CD4-positive, alpha-beta T cell treated with Interleukin-2 at 100 ng/mL for 4 hours (primary cell): ENCODE measurements around the gene PRKAG2.

Source experiments
- DNase-seq: peaks from one replicate; pipeline ENCODE4 v3.0.0-alpha.2; 2020; ENCODE audit warnings: low spot score

PRKAG2 gene

DNA sequence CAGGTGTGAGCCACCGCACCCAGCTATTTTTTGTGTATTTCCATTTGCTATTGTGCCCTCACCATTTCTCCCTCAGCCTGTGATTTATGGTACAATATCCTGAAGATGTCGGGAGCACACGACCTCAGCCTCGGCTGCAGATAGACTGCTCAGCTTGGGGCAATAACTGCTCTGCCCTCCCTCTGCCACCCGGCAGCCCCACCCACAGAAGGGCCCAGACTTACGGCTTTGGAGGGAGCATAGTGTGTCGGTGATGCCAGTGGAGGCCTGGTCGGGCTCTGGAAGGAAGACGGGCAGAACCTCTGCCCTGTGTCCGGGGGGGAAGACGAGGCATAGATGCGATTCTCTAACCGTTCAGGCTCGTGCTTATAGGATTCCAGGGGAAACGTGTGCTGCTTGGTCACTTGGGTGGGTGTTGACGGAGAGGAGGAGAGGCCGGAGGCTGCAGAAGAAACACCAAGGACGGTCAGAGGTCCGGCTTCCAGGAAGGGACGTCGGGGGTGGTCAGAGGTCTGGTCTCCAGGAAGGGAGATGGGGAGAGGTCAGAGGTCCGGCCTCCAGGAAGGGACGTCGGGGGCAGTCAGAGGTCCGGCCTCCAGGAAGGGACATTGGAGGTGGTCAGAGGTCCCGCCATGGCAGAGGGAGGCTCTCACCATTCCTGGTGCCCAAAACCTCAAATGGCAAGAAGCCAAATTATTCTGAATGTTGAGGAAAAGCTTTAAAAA lies 201.6 kb downstream of the PRKAG2 start:
- DNase-seq = no peak

DNA sequence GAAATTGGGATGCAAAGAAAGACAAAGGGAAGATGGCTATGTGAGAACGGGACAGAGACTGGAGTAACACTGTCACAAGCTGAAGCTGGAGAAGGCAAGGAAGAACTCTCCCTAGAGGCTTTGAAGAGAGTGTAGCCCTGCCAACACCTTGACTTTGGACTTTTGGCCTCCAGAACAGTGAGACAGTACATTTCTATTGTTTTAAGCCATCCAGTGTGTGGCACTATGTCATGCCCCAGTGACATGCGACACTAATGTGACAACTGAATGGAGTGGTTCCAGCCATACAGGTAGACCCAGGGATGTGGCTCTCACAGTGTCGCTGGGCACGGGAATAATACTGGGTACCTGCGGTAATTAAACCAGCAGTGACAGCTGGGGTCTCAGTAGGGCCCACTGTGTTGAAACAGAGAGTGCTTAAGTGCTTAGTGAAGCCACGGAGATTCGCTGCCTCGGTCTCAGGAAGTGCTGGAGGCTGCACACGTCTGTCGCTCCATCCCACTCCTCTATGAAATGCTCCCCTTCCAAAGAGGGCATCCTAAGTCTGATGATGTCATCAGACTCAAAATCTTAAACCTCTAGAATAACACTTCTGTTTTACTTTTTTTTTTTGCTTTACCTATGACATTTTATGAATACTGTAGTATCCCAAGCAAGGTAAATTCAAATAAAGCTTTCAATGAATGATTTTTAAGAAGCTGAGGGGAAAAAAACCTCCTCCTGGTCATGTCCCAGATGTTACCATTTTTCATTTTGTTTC lies 202.6 kb downstream of the PRKAG2 start:
- DNase-seq = no peak

DNA sequence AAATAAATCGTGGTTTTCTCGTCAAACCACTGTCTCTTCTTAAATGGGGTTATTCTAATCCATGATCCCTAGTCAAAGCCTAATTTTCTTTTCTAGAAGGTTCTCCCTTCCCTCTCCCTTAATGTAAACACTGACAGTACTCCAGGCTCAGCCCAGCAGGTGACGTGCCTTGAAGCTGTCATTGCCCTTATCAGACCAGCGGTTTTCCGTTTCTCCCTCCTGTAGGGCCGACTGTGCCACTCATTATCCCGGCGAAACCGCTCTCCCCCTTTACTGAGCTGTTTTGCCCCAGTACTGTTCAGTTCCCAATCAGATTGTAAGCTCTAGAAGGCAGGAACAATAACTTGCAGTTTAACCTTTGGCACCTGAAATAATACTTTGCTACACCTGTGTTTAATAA lies 203.7 kb downstream of the PRKAG2 start:
- no peak for DNase-seq

DNA sequence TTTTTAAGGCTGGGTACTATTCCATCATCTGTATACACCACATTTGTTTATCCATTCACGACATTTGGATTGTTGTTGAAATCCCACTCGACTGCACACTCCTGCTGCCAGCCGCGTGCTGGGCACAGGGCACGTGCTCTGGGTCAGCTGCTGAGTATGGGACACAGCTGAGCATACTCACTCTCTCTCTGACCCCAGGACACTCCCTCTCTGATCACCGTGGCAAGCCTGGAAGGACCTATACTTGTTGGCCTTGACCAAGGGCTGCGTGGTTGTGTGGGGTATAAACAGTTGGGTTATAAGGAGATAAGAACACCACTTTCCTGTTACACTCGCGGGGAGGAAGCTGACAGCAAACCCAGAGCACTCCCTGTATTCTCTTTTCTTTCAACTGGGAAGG lies 204.2 kb downstream of the PRKAG2 start:
- no peak for DNase-seq

DNA sequence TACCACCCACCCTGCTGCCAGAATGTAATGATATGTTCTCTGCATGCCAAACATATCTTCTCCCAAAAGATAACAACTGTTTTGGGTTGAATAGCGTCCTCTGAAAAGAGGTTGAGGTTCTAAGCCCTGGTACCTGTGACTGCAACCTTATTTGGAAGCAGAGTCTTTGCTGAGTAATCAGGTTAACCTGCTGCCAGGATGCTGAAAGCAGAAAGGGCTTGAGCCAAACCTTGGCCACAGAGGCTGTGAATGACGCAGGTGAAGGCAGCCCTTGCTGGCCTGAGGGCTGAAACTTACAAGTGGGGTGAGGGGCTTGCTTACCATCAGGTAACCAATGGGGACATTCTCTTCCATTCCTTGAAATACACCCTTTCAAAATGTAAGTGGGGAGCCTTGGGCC lies 205.4 kb downstream of the PRKAG2 start:
- no peak for DNase-seq

DNA sequence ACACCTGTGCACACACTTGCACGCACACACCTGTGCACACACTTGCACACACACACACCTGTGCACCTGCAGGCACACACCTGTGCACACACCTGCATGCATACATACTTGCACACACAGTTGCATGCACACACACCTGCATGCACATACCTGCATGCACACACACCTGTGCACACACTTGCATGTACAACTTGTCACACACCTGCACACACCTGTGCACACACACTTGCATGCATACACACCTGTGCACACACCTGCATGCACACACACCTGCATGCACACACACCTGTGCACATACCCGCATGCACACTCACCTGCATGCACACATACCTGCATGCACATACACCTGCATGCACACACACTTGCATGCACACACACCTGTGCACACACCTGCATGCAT lies 207.2 kb downstream of the PRKAG2 start:
- no peak for DNase-seq

DNA sequence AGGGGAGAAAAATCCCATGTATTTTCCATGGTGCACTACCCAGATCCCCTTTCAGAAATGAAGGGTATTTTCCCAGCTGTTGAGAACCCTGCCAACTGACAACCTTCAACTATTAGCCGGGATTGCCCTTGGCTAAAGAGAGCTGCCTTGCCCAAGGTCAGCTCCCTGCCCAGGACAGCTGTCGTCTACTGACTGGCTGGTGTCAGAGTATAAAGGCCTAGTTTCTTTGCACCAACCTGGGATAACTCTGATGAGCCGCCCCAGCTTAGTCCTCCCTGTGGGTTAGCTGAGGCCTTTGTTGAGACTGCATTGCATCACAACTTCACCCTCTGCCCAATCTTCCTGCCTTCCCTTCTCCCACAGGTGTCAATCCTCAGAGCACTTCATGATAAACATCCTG lies 210.0 kb downstream of the PRKAG2 start:
- no peak for DNase-seq

DNA sequence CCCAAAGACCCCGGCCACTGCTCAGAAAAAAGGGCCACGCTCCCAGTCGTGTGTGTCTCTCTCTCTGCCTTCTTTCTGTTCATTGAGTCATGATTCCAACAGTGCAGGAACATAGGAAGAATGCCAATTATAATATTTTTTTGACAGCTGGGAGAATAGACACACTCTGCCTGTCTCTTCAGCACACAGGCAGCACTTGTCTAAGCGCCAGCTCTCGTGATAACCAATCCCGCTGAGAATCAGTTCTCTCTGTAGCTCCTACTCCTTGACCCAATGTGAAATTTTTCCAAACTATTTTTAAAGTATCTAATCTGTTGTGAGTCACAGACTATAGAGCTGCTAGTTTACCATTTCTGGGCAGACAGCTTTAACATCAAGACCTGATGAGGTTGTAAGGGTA lies 211.5 kb downstream of the PRKAG2 start:
- DNase-seq = no peak

DNA sequence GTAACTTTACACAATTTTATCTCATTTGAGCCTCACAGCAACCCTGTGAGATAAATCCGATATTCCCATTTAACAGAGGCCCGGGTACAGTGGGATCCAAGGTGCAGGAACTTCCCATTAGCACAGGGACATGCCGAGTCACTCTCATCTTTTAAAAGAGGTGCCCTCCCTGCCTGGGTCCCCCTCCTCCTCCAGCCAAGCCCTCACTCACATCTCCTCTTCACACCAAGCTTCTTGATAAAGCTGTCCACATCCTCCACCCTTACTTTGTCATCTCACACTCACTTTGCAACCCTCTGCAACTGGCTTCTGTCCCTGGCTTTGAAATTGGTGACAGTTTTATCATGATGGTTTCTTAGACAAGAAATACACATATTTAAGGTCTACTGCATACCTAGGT lies 212.6 kb downstream of the PRKAG2 start:
- no peak for DNase-seq

DNA sequence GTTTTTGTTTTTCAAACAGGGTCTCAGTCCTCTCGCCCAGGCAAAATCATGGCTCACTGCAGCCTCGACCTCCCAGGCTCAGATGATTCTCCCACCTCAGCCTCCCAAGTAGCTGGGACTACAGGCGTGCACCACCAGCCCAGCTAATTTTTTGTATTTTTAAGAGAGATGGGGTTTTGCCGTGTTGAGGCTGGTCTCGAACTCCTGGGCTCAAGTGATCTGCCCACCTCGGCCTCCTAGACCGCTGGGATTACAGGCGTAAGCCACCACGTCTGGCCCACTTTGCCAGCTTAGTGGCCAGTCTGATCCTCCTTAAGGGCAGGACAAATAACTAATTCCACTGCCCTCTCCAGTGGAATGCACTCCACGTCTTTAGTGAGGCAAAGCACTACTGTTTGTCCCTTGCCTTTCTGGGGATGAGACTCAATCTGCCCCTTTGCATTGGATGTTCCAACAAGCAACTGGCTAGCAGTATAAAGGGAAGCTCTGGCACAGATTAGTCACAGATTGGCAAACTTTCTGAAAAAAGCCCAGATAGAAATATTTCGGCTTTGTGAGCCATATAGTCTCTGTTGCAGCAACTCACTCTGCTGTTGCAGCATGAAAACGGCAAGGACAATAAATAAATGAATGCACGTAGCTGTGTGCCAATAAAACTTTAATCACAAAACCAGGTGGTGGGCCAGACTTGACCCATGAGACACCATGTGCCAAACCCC lies 213.4 kb downstream of the PRKAG2 start:
- DNase-seq = no peak

DNA sequence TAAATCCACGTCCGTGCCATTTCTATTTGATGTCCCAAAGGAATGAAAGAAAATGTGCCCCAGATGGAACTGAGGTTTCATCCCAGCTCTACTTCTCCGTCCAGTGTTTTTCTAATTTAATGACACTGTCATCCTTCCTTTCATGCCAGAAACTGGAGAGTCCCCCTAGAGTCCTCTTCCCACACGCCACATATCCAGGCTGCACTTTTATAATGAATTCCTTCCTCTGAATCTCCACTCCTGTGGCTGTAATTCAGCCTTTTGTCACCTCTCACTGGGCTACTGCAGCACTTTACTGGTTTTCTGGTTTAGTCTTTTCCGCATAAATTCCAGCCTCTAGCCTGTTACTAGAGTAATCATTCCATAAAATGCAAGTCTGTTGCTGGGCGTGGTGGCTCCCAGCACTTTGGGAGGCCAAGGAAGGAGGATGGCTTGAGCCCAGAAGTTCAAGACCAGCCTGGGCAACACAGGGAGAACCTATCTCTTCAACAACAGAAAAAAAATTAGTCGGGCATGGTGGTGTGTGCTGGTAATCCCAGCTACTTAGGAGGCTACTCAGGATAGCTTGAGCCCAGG lies 214.6 kb downstream of the PRKAG2 start:
- DNase-seq = no peak

DNA sequence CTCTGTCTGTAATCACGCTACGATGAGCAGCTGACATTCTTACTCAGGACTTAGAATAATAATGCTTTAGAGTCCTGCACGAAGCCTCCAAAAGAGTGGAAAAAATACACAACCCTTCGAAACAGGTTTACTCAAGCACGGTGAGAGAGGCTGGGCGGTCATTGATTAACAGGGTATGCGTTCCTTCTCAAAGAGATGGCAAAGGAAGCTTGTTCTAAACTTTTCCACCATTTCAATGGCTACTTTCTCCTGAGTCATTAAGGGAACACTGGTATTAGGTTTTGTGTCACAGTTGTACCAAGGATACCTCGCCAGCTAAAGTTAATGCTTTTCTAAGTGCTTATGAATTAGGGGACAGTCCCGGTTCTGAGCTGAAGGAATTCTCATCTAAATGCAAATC lies 215.3 kb downstream of the PRKAG2 start:
- DNase-seq = no peak

DNA sequence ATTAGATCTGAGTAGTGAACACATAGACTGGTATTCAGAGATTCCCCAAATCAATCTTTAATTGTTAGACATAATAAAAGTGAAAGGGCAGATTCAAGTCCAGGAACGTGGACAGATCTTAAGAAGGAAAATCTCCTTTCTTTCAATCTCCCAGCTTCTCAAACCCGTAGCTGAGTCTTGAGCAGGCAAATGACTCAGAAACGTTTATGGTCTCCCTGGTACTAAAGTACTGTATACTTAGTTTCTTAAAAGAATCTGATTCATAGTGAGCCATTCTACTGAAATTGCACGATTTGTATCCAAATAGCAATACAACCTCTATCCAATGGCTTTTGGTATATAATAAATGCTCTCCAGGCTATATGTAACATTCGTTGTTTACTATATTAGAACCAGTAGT lies 216.8 kb downstream of the PRKAG2 start:
- no peak for DNase-seq

DNA sequence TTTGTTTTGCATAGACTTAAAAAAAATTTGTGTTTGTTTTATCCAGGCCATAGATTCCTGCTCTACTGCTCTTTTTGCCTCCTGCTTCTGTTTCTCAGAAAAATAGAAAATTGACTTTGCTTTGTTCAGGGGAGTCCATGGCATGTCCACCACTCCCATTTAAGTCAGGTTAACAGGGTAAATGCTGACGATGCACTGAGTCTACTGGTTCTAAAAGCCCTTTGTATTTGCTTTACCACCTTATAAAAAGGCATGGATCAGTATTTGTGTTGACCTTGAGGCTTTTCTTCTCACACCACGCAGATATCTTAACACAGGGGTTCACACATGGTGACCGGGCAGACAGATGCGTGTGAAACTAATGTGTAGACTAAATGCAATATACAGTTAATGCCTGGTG lies 217.7 kb downstream of the PRKAG2 start:
- no peak for DNase-seq

DNA sequence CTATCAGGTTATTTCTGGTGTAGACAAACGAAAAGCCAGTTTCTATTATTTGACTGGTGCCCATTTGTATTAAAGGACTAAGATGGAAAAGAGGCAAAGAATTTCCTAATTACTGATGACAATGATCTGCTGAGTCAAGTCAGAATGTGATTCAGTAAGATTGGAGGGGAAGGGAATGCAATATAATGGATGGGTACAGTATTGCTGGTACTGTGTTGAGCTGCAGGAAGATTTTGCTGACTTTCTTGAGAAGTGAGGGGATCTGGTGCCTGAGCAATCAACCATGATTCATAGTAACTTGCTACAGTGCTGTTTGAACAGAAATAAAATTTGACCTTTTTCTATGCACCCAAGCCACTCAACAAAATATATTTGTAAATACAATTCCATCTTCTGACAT lies 218.1 kb downstream of the PRKAG2 start:
- no peak for DNase-seq

DNA sequence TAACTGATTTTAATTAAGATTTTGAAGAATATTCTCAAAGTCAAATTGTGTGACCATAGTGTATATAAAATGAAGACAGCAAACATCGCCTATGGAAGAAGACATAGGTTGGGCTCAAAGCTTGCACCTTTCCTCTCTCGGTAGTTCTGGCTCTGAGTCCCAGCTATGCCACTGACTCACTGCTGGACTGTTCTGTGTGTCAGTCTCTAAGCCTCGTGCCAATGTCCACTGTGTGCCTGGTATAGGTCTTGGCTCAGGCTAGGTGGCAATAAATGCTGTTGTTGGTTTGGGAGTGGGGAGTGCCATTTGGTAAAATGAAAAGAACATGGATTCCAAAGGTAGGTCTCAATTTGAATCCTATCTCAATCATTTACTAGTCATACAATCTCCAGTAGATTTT lies 219.7 kb downstream of the PRKAG2 start:
- DNase-seq = no peak

DNA sequence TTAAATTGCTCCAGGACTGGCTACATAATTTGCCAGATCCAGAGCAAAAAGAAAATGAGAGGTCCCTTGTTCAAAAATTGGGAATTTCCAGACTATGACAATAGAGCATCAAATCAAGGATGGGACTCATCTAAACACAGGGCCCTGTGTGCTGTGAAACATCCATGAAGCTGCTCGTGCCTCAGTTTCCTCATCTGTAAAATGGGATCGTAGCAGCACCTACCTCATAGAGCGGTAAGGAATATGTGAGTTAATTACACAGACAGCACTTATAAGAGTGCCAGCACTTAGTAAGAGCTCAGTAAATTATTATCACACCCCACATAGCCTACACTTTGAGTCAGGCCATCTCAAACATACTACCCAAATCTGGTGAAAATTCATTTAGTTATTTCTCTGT lies 221.4 kb downstream of the PRKAG2 start:
- no peak for DNase-seq

DNA sequence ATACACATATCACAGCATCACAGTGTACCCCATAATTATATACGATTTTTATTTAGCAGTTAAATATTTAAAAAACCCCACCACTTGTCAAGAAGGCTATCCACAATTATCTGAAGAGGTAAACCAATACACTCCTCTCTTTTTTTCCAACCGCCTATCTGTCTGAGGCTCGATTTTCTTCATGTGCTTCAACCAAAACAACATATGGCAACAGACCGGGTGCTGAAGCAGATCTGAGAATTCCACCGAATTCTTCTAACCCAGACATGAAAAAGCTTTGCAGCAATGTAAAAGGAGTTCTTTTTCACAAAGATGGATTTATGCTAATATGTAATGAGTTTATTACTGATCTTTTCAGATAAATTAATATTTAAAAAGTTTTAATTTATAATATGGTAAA lies 224.8 kb downstream of the PRKAG2 start:
- DNase-seq = no peak

DNA sequence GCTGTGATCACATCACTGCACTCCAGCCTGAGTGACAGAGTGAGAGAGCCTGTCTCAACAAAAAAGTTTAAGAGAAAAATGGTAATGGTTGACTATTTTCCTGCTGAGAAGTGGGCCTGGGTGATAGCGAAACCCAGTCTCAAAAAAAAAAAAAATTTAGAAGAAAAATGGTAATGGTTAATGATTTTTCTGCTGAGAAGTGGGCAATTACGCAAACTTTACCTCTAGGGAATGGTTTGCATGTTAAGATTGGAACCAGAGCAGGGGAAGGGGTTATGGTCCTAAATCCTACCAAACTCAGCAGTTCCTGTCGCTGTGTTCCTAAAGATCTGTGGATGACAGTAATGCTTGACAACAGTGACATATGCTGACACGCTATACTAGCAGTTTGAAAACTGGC lies 226.8 kb downstream of the PRKAG2 start:
- DNase-seq = no peak

DNA sequence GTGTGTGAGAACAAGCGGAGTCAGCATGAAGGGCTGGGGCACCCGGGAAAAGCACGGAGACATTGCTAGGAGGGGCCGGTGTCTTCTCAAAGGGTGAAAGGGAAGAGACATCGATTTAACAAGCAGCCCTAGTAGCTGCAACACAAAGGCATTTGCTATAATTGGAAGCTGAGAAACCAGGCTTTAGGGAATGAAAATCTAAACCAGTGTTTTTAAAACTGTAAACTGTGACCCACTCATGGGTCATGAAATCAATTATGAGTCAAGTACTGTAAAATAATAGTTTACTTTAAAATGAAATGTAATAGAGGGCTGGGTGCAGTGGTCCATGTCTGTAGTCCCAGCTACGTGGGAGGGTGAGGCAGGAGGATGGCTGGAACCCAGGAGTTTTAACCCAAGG lies 228.5 kb downstream of the PRKAG2 start:
- no peak for DNase-seq

DNA sequence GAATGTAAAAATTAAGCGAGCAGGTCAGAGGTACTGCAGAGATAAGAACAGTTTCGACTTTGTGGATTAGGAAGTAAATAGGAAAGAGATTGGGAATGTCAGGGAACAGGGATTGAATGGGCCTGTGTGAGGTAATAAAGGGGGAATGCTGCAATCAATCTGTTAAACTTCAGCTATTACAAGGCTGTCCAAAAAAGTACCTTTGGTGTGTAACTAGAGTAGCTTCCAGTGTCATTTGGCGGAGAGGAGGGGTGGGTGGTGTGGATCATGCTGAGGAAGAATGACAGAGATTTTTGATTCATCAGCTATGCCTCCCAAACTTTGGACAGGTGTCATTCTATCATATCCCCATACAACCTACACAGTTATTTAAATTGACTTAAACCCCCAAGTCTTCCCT lies 229.0 kb downstream of the PRKAG2 start:
- DNase-seq = no peak

DNA sequence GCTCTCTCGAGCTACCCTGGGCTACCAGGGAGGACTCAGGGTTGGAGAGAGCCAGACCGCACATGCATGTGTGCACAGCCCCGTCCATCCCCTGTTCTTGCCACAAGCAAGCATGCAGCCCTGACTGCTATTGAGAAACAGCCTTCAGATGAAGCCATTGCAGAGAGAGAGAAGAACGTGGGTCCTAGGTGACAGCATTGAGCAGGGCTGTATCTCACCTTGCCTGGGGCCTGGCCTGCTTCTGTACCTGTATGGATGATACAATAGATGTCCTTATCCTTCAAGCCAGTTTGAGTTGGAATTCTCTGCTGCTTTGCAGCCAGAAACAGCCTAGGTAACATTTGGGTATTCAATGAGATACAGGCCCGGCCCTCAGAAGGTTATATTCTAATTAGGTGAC lies 229.9 kb downstream of the PRKAG2 start:
- no peak for DNase-seq

DNA sequence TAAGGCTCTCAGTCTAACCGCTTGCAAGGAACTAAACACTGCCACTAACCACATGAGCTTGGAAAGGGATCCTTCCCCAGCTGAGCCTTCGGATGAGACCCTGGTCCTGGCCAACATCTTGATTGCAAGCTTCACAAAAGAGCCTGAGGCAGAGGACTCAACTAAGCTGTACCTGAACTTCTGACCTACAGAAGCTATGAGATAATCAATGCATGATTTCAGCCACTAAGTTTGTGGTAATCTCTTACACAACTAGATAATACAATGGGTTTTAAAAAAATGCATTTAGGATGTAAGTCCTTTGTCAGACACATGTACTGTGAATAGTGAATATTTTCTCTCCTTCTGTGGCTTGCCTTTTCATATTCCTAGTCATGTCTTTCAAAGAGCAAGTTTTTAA lies 231.6 kb downstream of the PRKAG2 start:
- DNase-seq = no peak
